Measurements from ENCODE around the gene KLRC2. TPM values are rescaled to one million over a fixed set of nuclear protein-coding genes. Genes with fewer than 3 reads are reported as not detected.
"Not testable (repeated sequence)": the region's sequence is repeated elsewhere in the genome, so short reads cannot be mapped to it uniquely, and the experiment has no call there.

KLRC2 gene
- polyA plus RNA-seq (2011; rRNA removed) (not detected in 2 replicates), polyA minus RNA-seq (2011; rRNA and poly(A)+ RNA removed) (not detected in 2 replicates)

- POLR2A ChIA-PET; H3K27ac ChIP-seq (ENCODE audit: low read depth, low read length); DNase-seq (ENCODE audit: low read depth, low spot score); H3K9me3 ChIP-seq (ENCODE audit: control insufficient read depth, insufficient read depth, low read length); H3K4me3 ChIP-seq (ENCODE audit: low read depth, low read length); CTCF ChIA-PET; H3K27me3 ChIP-seq (ENCODE audit: control insufficient read depth, insufficient read depth, low read length): not testable (repeated sequence)
Measured at GRCh38 chr12:10435816-10436215, at the start of gene KLRC2. Gene KLRC2 (minus strand): TSS chr12:10436010. CDS start chr12:10435986, 24 bp downstream.

GRCh38 chr12:10481901-10482300, 46.1 kb upstream of the KLRC2 start:
- H3K9me3 ChIP-seq (ENCODE audit: control insufficient read depth, insufficient read depth, low read length); DNase-seq (ENCODE audit: low read depth, low spot score); CTCF ChIA-PET; POLR2A ChIA-PET; H3K27me3 ChIP-seq (ENCODE audit: control insufficient read depth, insufficient read depth, low read length); H3K4me3 ChIP-seq (ENCODE audit: low read depth, low read length); H3K27ac ChIP-seq (ENCODE audit: low read depth, low read length): not testable (repeated sequence)

- DNase-seq (ENCODE audit: low read depth, low spot score); H3K9me3 ChIP-seq (ENCODE audit: control insufficient read depth, insufficient read depth, low read length); H3K4me3 ChIP-seq (ENCODE audit: low read depth, low read length); H3K27me3 ChIP-seq (ENCODE audit: control insufficient read depth, insufficient read depth, low read length); H3K27ac ChIP-seq (ENCODE audit: low read depth, low read length); CTCF ChIA-PET; POLR2A ChIA-PET: not testable (repeated sequence)
Measured at GRCh38 chr12:10472808-10473207, 37.0 kb upstream of the KLRC2 start.

- no peak for TF ChIP-seq CTCF (IDR thresholded peaks at IDR 0.05; ENCODE audit: low read depth, low read length)
- Histone ChIP-seq H3K9me3 (ENCODE audit: control insufficient read depth, insufficient read depth, low read length) (no peaks in the 10 kb centered on the region), H3K4me3 (ENCODE audit: low read depth, low read length) (no peak overlapping the region), H3K27ac (ENCODE audit: low read depth, low read length) (no peak overlapping the region), H3K27me3 (ENCODE audit: control insufficient read depth, insufficient read depth, low read length) (no peaks in the 10 kb centered on the region)
- ChIA-PET CTCF (no interaction called here), POLR2A (no interaction called here)
- no peak for DNase-seq (ENCODE audit: low read depth, low spot score)
Measured at GRCh38 chr12:10469701-10470100, 33.9 kb upstream of the KLRC2 start.

- H3K9me3 ChIP-seq (ENCODE audit: control insufficient read depth, insufficient read depth, low read length): no peaks in the 10 kb centered on the region
- TF ChIP-seq CTCF (IDR thresholded peaks at IDR 0.05; ENCODE audit: low read depth, low read length): no peak
- POLR2A ChIA-PET: no interaction called here
- no peak for DNase-seq (ENCODE audit: low read depth, low spot score)
- H3K27me3 ChIP-seq (ENCODE audit: control insufficient read depth, insufficient read depth, low read length): no peaks in the 10 kb centered on the region
- CTCF ChIA-PET: no interaction called here
- H3K4me3 ChIP-seq (ENCODE audit: low read depth, low read length): no peak overlapping the region
- no peak overlapping the region for H3K27ac ChIP-seq (ENCODE audit: low read depth, low read length)
Measured at GRCh38 chr12:10466311-10466710, 30.5 kb upstream of the KLRC2 start.

GRCh38 chr12:10457760-10458159, 21.9 kb upstream of the KLRC2 start:
- H3K9me3 ChIP-seq (ENCODE audit: control insufficient read depth, insufficient read depth, low read length): no peaks in the 10 kb centered on the region
- TF ChIP-seq CTCF (IDR thresholded peaks at IDR 0.05; ENCODE audit: low read depth, low read length): no peak
- no peaks in the 10 kb centered on the region for H3K27me3 ChIP-seq (ENCODE audit: control insufficient read depth, insufficient read depth, low read length)
- ChIA-PET CTCF (no interaction called here), POLR2A (no interaction called here)
- no peak overlapping the region for H3K27ac ChIP-seq (ENCODE audit: low read depth, low read length)
- DNase-seq (ENCODE audit: low read depth, low spot score): no peak
- no peak overlapping the region for H3K4me3 ChIP-seq (ENCODE audit: low read depth, low read length)

- TF ChIP-seq CTCF (IDR thresholded peaks at IDR 0.05; ENCODE audit: low read depth, low read length): no peak
- no peaks in the 10 kb centered on the region for H3K27me3 ChIP-seq (ENCODE audit: control insufficient read depth, insufficient read depth, low read length)
- no peak overlapping the region for H3K4me3 ChIP-seq (ENCODE audit: low read depth, low read length)
- CTCF ChIA-PET: no interaction called here
- POLR2A ChIA-PET: no interaction called here
- no peak for DNase-seq (ENCODE audit: low read depth, low spot score)
- no peak overlapping the region for H3K27ac ChIP-seq (ENCODE audit: low read depth, low read length)
- H3K9me3 ChIP-seq (ENCODE audit: control insufficient read depth, insufficient read depth, low read length): no peaks in the 10 kb centered on the region
Measured at GRCh38 chr12:10456856-10457255, 21.0 kb upstream of the KLRC2 start.
